Panc1 (cell line): ENCODE data around the gene POLA1. TPM values are rescaled to one million over a fixed set of nuclear protein-coding genes. Genes with fewer than 3 reads are reported as not detected.
A peak's percentile ranks its signal among the peaks of the same experiment; 100 is the strongest.

ENCODE experiments used
- ATAC-seq: fragments of 200-7000 bp; cut with Tn5 transposase; 2 replicates; pipeline ENCODE4 v1.9.1; 2020; ENCODE audit warnings: mild to moderate bottlenecking, moderate library complexity
- BruUV-seq: library from RNA; stranded (reverse); fragments of 400-500 nt; replicated peaks from 2 replicates; lab custom pipeline; 2021; lab: Mats Ljungman, UMichigan
- CTCF ChIA-PET: fragments of 300-600 bp; sonication (Branson Sonifier 250); formaldehyde crosslinking; loops from one replicate; lab custom pipeline; 2022; ENCODE audit warnings: antibody characterized with exemption; lab: Charles Lee
- POLR2A ChIA-PET: fragments of 300-600 bp; sonication (Branson Sonifier 250); formaldehyde crosslinking; loops from one replicate; lab custom pipeline; 2022; ENCODE audit warnings: antibody characterized with exemption; lab: Charles Lee
- DNase-seq: peaks from one replicate; pipeline ENCODE4 v3.0.0-alpha.2; 2010; ENCODE audit warnings: low read depth, low spot score
- H3K27ac ChIP-seq: 2 replicates; pipeline ENCODE4 v1.5.1; 2011; ENCODE audit warnings: mild to moderate bottlenecking, low read length, inconsistent platforms
- H3K27me3 ChIP-seq: fragments of 200-500 bp; sonication (Bioruptor generic); 2 replicates; pipeline ENCODE4 v1.6.0; 2014; ENCODE audit warnings: low read length, inconsistent platforms; ENCODE audit not compliant: control insufficient read depth, insufficient read depth
- H3K36me3 ChIP-seq: fragments of 200-500 bp; sonication (Bioruptor generic); 2 replicates; pipeline ENCODE4 v1.5.1; 2014; ENCODE audit warnings: inconsistent platforms, mild to moderate bottlenecking, low read length, moderate library complexity; ENCODE audit not compliant: control insufficient read depth, insufficient read depth
- H3K4me1 ChIP-seq: 2 replicates; pipeline ENCODE4 v1.5.1; 2011; ENCODE audit warnings: inconsistent platforms, mild to moderate bottlenecking, low read length, moderate library complexity; ENCODE audit not compliant: control insufficient read depth, insufficient read depth
- H3K4me3 ChIP-seq, 2 experiments: 2 replicates each; pipeline ENCODE4 v1.5.1; 2011 to 2012; ENCODE audit warnings: low read depth in 2 of 2, low read length in 2 of 2, mild to moderate bottlenecking in 2 of 2, inconsistent platforms in 1 of 2, moderate library complexity in 1 of 2
- H3K9me3 ChIP-seq: fragments of 200-500 bp; sonication (Bioruptor generic); 2 replicates; pipeline ENCODE4 v1.5.1; 2014; ENCODE audit warnings: low read depth, mild to moderate bottlenecking, inconsistent platforms, low read length, moderate library complexity; ENCODE audit not compliant: control insufficient read depth, insufficient read depth
- POLR2AphosphoS5 ChIP-seq: IDR thresholded peaks from 2 replicates; pipeline ENCODE4 v1.6.1; 2012; ENCODE audit warnings: mild to moderate bottlenecking, low read depth, low read length, moderate library complexity
- SIN3A ChIP-seq: IDR thresholded peaks from 2 replicates; pipeline ENCODE4 v1.6.1; 2012; ENCODE audit warnings: low read depth, mild to moderate bottlenecking, low read length, moderate library complexity, borderline replicate concordance; ENCODE audit not compliant: insufficient read depth
- TCF7L2 ChIP-seq: IDR thresholded peaks from 2 replicates; pipeline ENCODE4 v1.6.1; 2011; ENCODE audit warnings: mild to moderate bottlenecking, low read depth, low read length, inconsistent platforms
- in situ Hi-C: cut with HindIII; loops from 2 replicates; pipeline ENCODE4 v1.10.0; 2016; ENCODE audit warnings: low sequenced_read_pairs, low pct_unique_long_range_greater_than_20kb
- intact Hi-C: fragments of 100-400 bp; cut with micrococcal nuclease; formaldehyde crosslinking; loops from one replicate; pipeline ENCODE4 v1.10.0; 2022; ENCODE audit not compliant: unreplicated experiment
- total RNA-seq: library from RNA; stranded (reverse); gene quantifications from one replicate; pipeline ENCODE4 v1.2.1, GENCODE V29; 2021; ENCODE audit not compliant: unreplicated experiment
- TF ChIP-seq, protein P1 (sequence below): fragments of 450-650 bp; IDR thresholded peaks from 2 replicates; pipeline ENCODE4 v1.5.1; 2017; ENCODE audit warnings: mild to moderate bottlenecking
- TF ChIP-seq, protein P2 (sequence below), 2 experiments: IDR thresholded peaks; 2 replicates each; pipeline ENCODE4 v1.6.1; 2011 to 2012; ENCODE audit warnings: low read depth in 2 of 2, control low read depth in 1 of 2, low read length in 1 of 2, mild to moderate bottlenecking in 1 of 2, moderate library complexity in 1 of 2; ENCODE audit not compliant: insufficient read depth in 1 of 2

Gene POLA1
- total RNA-seq, 1 experiment from 2014 or later = 10.5 TPM

DNA sequence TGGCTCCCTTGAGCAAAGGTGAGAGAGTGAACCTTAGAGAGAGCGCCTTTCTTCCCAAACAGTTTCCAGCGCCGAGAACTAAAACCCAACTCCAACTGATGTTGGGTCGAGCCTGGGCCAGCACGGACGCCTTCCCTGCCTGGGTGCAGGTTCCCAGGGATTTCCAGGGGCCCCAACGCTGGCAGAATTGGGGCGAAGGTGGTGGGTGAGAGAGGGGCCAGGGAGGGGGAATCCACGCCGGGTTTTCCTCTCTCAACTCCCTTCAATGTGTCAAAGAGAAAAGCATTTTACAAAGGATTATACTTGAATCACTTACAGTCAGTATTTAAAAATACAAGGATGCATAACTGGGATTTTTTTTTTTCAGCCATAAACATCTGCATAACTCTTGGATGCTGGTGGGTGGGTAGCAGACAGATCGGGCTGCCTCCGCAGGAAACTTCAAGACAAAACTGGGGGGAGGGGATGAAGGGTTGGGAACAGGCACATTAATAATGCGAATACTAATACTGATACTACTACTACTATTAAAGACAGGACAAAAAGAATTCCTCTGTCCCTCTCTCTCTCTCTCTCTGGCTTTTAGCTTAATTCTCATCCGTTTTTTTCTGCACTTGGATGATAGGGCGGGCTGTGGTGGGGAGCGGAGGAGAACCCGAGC, 323.4 kb downstream of the POLA1 start:
- Histone ChIP-seq H3K27ac (no peak overlapping the region), H3K4me3 (no peak overlapping the region; a peak in 1 of 4 replicates), H3K36me3 (no peaks in the 10 kb centered on the region), H3K4me1 (no peaks in the 10 kb centered on the region), H3K27me3 (peaks cover 15% of the 10 kb centered on the region), H3K9me3 (no peaks in the 10 kb centered on the region)
- BruUV-seq = no TSS peak
- ChIA-PET POLR2A (no interaction called here), CTCF (no interaction called here)
- TF ChIP-seq, protein P1, sequence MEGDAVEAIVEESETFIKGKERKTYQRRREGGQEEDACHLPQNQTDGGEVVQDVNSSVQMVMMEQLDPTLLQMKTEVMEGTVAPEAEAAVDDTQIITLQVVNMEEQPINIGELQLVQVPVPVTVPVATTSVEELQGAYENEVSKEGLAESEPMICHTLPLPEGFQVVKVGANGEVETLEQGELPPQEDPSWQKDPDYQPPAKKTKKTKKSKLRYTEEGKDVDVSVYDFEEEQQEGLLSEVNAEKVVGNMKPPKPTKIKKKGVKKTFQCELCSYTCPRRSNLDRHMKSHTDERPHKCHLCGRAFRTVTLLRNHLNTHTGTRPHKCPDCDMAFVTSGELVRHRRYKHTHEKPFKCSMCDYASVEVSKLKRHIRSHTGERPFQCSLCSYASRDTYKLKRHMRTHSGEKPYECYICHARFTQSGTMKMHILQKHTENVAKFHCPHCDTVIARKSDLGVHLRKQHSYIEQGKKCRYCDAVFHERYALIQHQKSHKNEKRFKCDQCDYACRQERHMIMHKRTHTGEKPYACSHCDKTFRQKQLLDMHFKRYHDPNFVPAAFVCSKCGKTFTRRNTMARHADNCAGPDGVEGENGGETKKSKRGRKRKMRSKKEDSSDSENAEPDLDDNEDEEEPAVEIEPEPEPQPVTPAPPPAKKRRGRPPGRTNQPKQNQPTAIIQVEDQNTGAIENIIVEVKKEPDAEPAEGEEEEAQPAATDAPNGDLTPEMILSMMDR = no peak
- no peak for TF ChIP-seq TCF7L2
- TF ChIP-seq POLR2AphosphoS5 = no peak
- no peak for TF ChIP-seq SIN3A
- TF ChIP-seq, protein P2, sequence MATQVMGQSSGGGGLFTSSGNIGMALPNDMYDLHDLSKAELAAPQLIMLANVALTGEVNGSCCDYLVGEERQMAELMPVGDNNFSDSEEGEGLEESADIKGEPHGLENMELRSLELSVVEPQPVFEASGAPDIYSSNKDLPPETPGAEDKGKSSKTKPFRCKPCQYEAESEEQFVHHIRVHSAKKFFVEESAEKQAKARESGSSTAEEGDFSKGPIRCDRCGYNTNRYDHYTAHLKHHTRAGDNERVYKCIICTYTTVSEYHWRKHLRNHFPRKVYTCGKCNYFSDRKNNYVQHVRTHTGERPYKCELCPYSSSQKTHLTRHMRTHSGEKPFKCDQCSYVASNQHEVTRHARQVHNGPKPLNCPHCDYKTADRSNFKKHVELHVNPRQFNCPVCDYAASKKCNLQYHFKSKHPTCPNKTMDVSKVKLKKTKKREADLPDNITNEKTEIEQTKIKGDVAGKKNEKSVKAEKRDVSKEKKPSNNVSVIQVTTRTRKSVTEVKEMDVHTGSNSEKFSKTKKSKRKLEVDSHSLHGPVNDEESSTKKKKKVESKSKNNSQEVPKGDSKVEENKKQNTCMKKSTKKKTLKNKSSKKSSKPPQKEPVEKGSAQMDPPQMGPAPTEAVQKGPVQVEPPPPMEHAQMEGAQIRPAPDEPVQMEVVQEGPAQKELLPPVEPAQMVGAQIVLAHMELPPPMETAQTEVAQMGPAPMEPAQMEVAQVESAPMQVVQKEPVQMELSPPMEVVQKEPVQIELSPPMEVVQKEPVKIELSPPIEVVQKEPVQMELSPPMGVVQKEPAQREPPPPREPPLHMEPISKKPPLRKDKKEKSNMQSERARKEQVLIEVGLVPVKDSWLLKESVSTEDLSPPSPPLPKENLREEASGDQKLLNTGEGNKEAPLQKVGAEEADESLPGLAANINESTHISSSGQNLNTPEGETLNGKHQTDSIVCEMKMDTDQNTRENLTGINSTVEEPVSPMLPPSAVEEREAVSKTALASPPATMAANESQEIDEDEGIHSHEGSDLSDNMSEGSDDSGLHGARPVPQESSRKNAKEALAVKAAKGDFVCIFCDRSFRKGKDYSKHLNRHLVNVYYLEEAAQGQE (IDR thresholded peaks at IDR 0.05; ENCODE audit: insufficient read depth in 1 of 2, low read depth in 2 of 2, low read length in 1 of 2) = no peak
- DNase-seq (no peak), ATAC-seq (no peak)
- intact Hi-C loops = no loop called here
- in situ Hi-C loops = no loop called here

DNA sequence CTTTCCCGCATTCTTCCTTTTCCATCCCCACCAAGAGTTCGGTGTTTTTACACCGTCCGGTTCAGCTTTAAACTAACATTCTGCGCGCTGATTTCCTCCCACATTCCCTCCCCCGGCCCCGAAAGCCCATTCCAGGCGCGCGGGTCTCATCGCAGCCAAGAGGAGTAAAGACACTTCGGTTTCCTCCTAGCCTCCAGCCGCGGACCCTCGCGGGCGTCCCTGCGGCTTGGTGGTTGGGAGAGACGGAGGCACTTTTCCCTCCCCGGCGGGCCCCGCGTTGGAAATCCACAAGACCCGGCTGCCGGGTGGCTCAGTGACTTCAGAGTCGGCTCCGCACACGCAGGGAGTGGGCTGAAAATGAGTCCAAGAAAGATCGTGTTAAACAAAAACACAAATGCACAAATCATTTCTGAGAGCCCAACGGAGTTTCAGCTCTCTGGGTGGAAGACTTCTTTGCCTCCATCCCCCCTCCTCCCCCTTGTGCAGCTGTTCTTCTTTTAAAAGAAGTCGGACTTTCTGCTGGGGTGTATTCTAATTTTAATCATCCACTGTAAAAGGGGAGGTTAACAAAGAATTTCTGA, 324.0 kb downstream of the POLA1 start:
- POLR2A ChIA-PET = no interaction called here

More for the DNA sequence above, 324.0 kb downstream of the POLA1 start:
- BruUV-seq = no TSS peak
- peaks cover 15% of the 10 kb centered on the region for H3K27me3 ChIP-seq
- H3K36me3 ChIP-seq = no peaks in the 10 kb centered on the region
- H3K4me1 ChIP-seq = no peaks in the 10 kb centered on the region
- no peak overlapping the region for H3K27ac ChIP-seq
- intact Hi-C loops = no loop called here
- no peak for DNase-seq
- in situ Hi-C loops = no loop called here
- CTCF ChIA-PET = no interaction called here
- no peaks in the 10 kb centered on the region for H3K9me3 ChIP-seq
- no peak for ATAC-seq
- H3K4me3 ChIP-seq = peak overlapping the region; percentile 11 to 16; a peak in 2 of 4 replicates
- TF ChIP-seq TCF7L2 (no peak), POLR2AphosphoS5 (no peak), SIN3A (no peak)
- TF ChIP-seq, protein P2 (IDR thresholded peaks at IDR 0.05; ENCODE audit: insufficient read depth in 1 of 2, low read depth in 2 of 2, low read length in 1 of 2) = no peak
- TF ChIP-seq, protein P1 = no peak
